GM21360 (cell line): ENCODE results near the gene PAWR.
A peak's percentile ranks its signal among the peaks of the same experiment; 100 is the strongest.
"Not testable (repeated sequence)": the region's sequence is repeated elsewhere in the genome, so short reads cannot be mapped to it uniquely, and the experiment has no call there.

Experiments used
- ATAC-seq: cut with Tn5 transposase; IDR thresholded peaks from one replicate; pipeline ENCODE4 v1.9.1; 2021; ENCODE audit warnings: mild to moderate bottlenecking, moderate library complexity; ENCODE audit not compliant: unreplicated experiment

PAWR gene

GRCh38 chr12:79553863-79554574 lies 136.7 kb downstream of the PAWR start:
- no peak for ATAC-seq

DNA sequence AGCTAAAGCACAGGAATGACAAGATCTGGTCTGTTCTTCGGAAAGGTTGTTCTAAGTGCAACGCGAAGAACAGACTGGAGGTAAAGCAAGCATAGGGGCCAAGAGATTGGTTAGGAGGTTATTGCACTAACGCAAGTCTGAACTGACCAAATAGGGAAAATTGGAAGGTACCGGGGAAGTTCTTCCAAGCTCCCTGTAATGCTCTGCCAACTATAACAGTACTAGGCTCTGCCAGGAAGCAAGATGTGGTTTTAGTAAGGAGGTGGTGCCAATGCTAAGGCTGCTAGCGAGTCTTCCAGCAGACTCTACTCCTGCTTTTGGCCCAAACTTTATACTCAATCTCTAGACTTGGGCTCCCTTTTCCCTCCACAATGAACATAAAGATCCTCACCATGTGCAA lies 138.6 kb downstream of the PAWR start:
- ATAC-seq, result no peak

DNA sequence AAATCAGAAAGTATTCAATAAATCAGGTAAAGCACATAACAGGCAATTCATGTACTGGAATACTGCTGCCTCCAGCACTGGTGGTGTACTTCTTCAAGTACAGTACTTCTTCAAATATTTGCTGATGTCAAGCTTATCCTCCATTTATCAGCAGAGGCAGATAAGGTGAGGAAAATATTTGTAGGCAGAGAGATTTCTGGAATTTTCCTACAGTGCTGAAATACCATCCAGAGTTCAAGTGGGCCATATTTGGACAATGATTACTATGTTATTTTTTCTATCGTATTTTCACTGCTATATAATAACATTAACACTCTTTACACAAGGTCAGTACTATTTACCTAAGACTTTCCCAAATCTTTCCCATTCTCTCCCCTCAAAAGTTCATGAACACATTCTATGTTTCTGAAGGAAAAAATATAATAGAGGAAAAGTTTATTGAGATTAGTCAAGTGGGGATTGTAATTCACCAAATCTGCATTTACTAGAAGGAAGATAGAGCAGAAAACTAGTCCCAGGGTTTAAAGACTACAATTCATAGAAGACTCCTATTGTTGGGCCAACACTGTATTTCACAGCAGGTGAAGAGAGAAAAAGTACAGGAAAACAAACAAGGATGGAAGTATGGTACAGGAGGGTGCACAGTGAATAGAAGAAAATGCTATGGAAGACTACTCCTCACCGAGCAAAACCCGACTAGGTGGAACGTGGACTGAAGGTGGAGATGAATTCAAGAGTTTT lies 141.1 kb downstream of the PAWR start:
- ATAC-seq, result no peak

DNA sequence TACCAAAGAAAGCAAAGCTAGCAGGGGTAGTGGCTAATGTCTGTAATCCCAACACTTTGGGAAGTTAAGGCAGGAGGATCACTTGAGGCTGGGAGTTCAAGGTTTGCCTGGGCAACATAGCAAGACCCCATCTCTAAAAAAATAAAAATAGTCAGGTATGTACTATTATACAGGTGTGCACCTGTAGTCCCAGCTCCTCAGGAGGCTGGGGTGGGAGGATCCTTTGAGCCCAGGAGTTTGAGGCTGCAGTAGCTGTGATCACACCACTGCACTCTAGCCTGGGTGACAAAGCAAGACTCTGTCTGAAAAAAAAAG lies 142.2 kb downstream of the PAWR start:
- ATAC-seq, result no peak

- ATAC-seq, result peak; percentile 80
Observed at GRCh38 chr12:79547735-79548609, 142.8 kb downstream of the PAWR start.

- ATAC-seq, result peak; percentile 12
Observed at GRCh38 chr12:79547044-79547734, 143.6 kb downstream of the PAWR start.

DNA sequence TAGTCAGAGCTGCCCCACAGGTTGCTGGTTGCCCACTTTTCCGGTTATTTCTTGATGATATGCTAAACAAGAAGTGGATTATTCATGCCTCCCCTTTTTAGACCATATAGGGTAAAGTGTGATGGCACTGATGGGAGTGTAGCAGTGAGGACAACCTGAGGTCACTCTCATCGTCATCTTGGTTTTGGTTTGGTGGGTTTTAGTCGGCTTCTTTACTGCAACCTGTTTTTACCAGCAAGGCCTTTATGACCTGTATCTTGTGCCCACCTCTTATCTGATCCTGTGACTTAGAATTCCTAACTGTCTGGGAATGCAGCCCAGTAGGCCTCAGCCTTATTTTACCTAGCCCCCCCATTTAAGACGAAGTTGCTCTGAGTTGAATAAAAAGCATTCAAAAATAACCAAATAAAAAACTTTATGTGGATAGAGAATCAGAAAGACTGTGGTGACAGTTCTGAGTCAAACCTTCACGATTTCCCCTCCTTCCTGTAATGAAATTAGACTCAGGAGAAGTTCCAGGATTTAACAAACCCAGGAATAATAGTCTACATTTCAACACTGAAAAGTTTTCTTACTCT lies 144.2 kb downstream of the PAWR start:
- ATAC-seq, result no peak

GRCh38 chr12:79544439-79544838 lies 146.3 kb downstream of the PAWR start:
- not testable (repeated sequence) for ATAC-seq

DNA sequence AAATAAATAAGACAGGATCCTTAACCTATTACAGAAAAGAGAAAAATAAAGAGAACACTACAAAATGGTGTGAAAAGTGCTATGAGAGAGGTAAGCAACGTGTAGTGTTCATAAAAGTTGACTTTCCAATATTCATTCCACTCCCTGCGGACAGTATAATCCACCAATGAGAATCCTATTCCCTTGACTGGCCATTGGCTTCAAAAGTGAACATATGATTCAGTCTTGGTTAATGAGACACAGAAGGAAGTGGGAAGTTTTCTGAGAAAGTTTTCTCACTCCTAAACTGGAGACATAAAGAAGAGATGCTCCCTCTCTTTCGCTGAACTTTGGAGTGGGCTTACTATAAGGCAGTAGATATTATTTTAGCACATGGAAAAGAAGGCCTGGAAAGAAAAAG lies 153.1 kb downstream of the PAWR start:
- ATAC-seq, result no peak

DNA sequence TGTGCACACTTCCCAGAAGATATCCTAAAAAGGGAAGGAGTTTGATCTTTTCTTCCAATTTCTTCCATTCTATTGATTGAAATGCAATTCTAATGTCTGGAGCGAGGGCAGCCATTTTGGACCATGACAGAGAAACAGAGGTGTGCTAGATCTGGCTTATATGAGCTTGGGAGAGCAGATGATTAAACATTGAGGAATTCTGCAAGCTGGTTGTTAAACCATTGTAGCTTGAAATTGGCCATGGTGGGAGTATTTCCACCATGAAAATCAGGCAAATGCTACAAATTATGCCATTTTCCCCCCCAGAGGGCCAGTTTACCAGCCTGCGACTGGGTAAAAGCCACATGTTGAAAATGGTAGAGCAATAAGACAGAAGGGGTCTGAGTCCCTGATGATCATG lies 155.0 kb downstream of the PAWR start:
- ATAC-seq, result no peak
